Omental fat pad (tissue), 4 donors: ENCODE results near the gene PPP6R3. TPM values are rescaled to one million over a fixed set of nuclear protein-coding genes. Genes with fewer than 3 reads are reported as not detected.

Experiments used
- ATAC-seq: fragments of 150-250 bp; one replicate; pipeline ENCODE4 v1.9.1; 2016; ENCODE audit warnings: mild to moderate bottlenecking, moderate library complexity; ENCODE audit not compliant: low FRiP score
- DNase-seq: peaks from one replicate; pipeline ENCODE4 v3.0.0-alpha.2; 2019; ENCODE audit warnings: low spot score
- total RNA-seq, 4 donors: library from RNA; depleted of rRNA; stranded (reverse); fragments of >200 nt; gene quantifications; one replicate each; pipeline ENCODE4 v1.1.0, GENCODE V29; 2016
- TF ChIP-seq, protein P1 (sequence below), 3 donors: fragments of 450-650 bp; IDR thresholded peaks; one replicate each; pipeline ENCODE4 v1.5.1; 2016 to 2017; ENCODE audit warnings: antibody characterized with exemption in 3 of 3, mild to moderate bottlenecking in 3 of 3, moderate library complexity in 2 of 3

Gene PPP6R3
- total RNA-seq, 4 donors from 2014 or later: 104 to 137 (median 119) TPM

DNA sequence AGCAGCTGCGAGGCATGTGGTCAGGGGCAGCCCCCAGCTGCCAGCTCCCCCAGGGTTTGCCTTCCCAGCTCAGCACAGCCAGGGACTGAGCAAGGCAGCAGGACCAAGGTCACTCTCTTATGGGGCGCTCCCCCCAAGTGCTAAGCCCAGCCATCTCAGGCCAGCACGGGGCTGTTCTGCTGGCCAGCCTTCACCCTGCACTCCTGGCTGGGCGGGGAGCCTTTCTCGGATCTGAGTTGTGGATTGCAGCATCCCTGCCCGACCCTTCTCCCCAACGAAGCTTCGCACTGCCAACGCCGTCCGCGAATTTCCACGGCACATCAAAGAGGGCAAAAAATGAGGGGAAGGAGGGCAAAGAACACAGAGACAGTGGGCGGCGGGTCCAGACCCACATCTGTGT, 181.3 kb downstream of the PPP6R3 start:
- ATAC-seq (no peak), DNase-seq (no peak)
- TF ChIP-seq, protein P1, sequence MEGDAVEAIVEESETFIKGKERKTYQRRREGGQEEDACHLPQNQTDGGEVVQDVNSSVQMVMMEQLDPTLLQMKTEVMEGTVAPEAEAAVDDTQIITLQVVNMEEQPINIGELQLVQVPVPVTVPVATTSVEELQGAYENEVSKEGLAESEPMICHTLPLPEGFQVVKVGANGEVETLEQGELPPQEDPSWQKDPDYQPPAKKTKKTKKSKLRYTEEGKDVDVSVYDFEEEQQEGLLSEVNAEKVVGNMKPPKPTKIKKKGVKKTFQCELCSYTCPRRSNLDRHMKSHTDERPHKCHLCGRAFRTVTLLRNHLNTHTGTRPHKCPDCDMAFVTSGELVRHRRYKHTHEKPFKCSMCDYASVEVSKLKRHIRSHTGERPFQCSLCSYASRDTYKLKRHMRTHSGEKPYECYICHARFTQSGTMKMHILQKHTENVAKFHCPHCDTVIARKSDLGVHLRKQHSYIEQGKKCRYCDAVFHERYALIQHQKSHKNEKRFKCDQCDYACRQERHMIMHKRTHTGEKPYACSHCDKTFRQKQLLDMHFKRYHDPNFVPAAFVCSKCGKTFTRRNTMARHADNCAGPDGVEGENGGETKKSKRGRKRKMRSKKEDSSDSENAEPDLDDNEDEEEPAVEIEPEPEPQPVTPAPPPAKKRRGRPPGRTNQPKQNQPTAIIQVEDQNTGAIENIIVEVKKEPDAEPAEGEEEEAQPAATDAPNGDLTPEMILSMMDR (IDR thresholded peaks at IDR 0.05): no peak

DNA sequence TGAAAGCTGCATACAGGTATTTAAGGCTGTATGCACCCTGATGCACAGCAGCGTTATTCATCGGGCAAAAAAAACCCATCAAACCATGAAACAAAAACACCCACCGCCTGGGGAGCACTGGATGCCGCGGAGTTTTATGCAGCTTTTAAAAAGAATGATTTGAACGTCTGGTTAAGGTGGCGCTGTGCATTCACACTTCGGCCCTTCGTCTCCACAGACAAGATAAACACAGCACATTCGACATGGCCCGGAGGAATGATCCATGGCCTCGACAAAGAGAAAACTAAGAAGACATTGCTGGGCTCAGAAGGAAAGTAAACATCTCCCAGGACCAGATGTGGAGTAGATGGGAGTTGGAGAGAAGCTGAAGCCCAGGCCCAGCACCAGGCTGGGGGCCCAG, 183.0 kb downstream of the PPP6R3 start:
- DNase-seq (no peak), ATAC-seq (no peak)
- TF ChIP-seq, protein P1 (IDR thresholded peaks at IDR 0.05): no peak

DNA sequence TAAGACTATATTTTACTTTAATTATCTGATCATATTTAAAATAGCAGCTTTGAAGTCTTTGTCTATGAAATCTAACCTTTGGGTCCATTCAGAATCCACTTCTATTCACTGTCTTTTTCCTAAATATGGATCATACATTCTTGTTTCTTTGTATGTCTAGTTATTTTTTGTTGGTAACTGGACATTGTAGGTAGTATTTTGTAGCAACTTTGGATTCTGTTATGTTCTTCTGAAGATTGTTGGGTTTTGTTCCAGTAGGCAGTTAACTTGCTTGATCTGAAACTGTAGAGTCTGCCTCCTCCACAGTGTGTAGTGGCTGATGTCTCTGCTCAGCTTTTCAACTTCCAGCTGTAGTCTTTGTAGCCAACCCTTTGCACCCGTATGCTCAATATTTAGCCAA, 186.3 kb downstream of the PPP6R3 start:
- ATAC-seq (no peak), DNase-seq (no peak)
- TF ChIP-seq, protein P1 (IDR thresholded peaks at IDR 0.05): no peak

DNA sequence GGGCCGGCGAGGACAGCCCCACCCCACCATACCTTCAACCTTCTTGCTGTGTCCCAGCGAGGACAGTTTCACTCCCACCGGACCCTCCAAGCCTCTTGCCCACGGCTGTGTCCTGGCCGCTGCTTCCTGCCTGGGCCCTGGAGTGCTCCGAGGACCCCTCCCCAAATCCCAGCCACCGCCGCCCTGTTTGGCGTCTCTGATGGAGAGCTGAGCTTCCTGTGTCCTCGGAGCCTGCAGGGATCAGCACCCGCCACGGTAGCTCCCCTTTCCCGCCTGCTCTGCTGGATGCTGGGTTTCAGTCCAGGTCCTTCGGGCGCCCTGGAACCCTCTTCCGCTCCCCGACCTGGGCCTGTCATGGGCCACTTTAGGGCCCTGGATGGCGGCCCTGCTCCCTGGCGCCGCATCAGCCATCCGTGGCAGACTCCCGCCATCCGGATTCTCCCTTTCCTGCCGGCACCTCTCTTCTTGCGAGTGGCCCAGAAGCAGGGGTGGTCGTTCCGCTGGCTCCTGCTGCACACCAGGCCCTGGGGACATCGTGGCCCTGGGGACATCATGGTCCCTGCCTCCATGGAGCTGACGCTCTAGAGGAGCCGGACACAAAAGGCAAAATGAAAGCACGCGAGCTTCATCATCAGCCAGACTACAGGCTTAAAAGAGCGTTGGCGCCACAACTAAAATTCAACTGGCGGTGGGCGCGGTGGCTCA, 189.5 kb downstream of the PPP6R3 start:
- DNase-seq (no peak), ATAC-seq (no peak)
- TF ChIP-seq, protein P1 (IDR thresholded peaks at IDR 0.05): no peak

DNA sequence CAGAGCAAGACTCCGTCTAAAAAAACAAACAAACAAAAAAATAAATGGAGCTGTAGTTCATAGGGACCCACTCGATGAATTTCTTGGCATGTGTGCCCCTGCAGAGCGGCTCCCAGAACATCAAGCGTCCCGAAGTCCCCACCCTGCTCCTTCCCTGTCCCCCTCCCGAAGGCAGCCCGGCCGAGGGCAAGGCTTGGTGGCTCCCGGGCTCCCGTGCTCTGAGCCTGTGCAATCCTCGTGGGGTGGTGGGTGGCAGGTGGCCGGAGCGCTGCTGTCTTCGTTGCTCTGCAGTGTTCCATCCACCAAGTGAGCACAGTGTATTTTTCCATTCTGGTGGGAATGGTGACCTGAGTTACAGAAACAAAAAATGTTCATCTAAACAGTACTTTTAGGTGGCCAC, 190.2 kb downstream of the PPP6R3 start:
- no peak for DNase-seq
- TF ChIP-seq, protein P1 (IDR thresholded peaks at IDR 0.05): no peak

DNA sequence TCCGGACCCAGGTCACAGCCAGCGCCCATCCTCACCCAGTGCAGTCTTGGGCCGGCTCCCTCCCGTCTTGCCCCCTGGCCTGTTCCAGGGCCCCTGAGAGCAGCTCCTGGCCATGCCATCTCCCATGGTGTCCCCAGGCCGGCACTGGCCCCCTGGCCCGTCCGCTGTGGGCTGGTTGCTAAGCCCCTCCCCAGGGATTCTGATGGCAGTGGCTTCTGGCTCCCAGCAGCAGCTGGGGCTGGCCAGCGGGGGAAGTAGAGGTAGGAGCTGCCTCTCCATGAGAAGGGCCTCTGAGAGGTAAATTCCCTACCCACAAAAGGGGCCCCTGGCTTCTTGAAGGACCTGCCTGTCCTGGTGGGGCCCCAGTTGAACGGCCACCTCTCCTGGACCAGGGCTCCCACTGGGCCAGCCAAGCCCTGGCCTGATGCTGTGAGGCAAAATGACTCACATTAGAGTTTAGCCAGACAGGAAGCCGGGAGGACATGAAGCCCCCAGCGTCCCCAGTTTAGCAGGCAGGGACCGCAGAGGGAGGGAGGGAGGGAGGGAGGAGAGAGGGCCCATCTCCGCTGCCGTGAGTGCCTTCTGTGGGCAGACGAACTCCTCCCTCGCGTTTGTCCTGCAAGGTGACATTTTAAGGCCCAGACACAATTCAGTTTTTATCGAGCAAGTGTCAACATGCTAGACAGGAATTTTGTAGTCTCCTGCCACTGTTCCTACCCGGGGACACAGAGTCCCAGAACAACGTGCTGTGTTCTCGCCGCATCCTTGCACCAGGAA, 190.8 kb downstream of the PPP6R3 start:
- TF ChIP-seq, protein P1 (IDR thresholded peaks at IDR 0.05): no peak
- DNase-seq (no peak), ATAC-seq (no peak)

More for the DNA sequence above, 190.2 kb downstream of the PPP6R3 start:
- no peak for ATAC-seq
